AG08396 (cell line): ENCODE measurements around the gene STARD10.
A peak's percentile ranks its signal among the peaks of the same experiment; 100 is the strongest.

ENCODE experiments used
- DNase-seq: peaks from one replicate; pipeline ENCODE4 v3.0.0; 2012; ENCODE audit warnings: low spot score, mixed read lengths

The STARD10 gene

GRCh38 chr11:72763823-72764222 is 30.0 kb downstream of the STARD10 start:
- no peak for DNase-seq

GRCh38 chr11:72762641-72763304 is 31.1 kb downstream of the STARD10 start:
- no peak for DNase-seq

GRCh38 chr11:72760539-72761405 is 33.1 kb downstream of the STARD10 start:
- peak; percentile 55 for DNase-seq

- no peak for DNase-seq
These were observed 34.3 kb downstream of the STARD10 start for GRCh38 chr11:72759468-72759985.

GRCh38 chr11:72758690-72759389 is 35.0 kb downstream of the STARD10 start:
- peak; percentile 53 for DNase-seq

- DNase-seq, result no peak
These were observed 35.5 kb downstream of the STARD10 start for GRCh38 chr11:72758304-72758689.

GRCh38 chr11:72755713-72756285 is 38.0 kb downstream of the STARD10 start:
- DNase-seq, result no peak

GRCh38 chr11:72754544-72755155 is 39.2 kb downstream of the STARD10 start:
- DNase-seq, result no peak

- DNase-seq, result no peak
These were observed 39.7 kb downstream of the STARD10 start for GRCh38 chr11:72754149-72754543.

- peak; percentile 44 for DNase-seq
These were observed 40.3 kb downstream of the STARD10 start for GRCh38 chr11:72753341-72754148.

GRCh38 chr11:72752088-72752914 is 41.5 kb downstream of the STARD10 start, which contains the start of gene ARAP1:
Gene ARAP1, minus strand, starts transcription at chr11:72752408. Its CDS starts 25,280 bp downstream, at chr11:72727128.
- peak; percentile 94 for DNase-seq

GRCh38 chr11:72751116-72752087 is 42.4 kb downstream of the STARD10 start:
- no peak for DNase-seq

GRCh38 chr11:72750556-72751115 is 43.2 kb downstream of the STARD10 start:
- DNase-seq, result no peak

- DNase-seq, result no peak
These were observed 43.8 kb downstream of the STARD10 start for GRCh38 chr11:72750086-72750485.

- no peak for DNase-seq
These were observed 46.5 kb downstream of the STARD10 start for GRCh38 chr11:72747289-72747855.

- DNase-seq, result no peak
These were observed 47.0 kb downstream of the STARD10 start for GRCh38 chr11:72746821-72747220.

GRCh38 chr11:72745925-72746550 is 47.8 kb downstream of the STARD10 start:
- DNase-seq, result no peak
